DND-41 (cell line): Measurements from ENCODE around the gene CHP1.

Source experiments
- CTCF ChIP-seq: IDR thresholded peaks from 2 replicates; pipeline ENCODE4 v1.5.1; 2012; ENCODE audit warnings: borderline replicate concordance, low read length, moderate library complexity, mild to moderate bottlenecking; ENCODE audit not compliant: poor library complexity, severe bottlenecking; ENCODE audit errors: extremely low read depth
- EZH2 ChIP-seq: IDR thresholded peaks from 3 replicates; pipeline ENCODE4 v1.6.1; 2012; ENCODE audit warnings: borderline replicate concordance, low read depth, mild to moderate bottlenecking, moderate library complexity, low read length, inconsistent platforms; ENCODE audit not compliant: severe bottlenecking

GRCh38 chr15:41256103-41256502, 25.0 kb downstream of the CHP1 start:
- no peak for TF ChIP-seq CTCF
- no peak for TF ChIP-seq EZH2
